Epithelial cell of esophagus (primary cell): ENCODE results near the gene AKAP6.

Source experiments
- DNase-seq: peaks from one replicate; pipeline ENCODE4 v3.0.0; 2010; ENCODE audit warnings: low read depth
- H3K4me3 ChIP-seq: 2 replicates; pipeline ENCODE4 v1.5.1; 2011; ENCODE audit warnings: mild to moderate bottlenecking, low read length, control low read depth
- TF ChIP-seq, protein P1 (sequence below): IDR thresholded peaks from 2 replicates; pipeline ENCODE4 v1.5.1; 2011; ENCODE audit warnings: low read depth, mild to moderate bottlenecking, low read length, control low read depth, inconsistent platforms; ENCODE audit not compliant: insufficient read depth; ENCODE audit errors: missing control alignments

Gene AKAP6

DNA sequence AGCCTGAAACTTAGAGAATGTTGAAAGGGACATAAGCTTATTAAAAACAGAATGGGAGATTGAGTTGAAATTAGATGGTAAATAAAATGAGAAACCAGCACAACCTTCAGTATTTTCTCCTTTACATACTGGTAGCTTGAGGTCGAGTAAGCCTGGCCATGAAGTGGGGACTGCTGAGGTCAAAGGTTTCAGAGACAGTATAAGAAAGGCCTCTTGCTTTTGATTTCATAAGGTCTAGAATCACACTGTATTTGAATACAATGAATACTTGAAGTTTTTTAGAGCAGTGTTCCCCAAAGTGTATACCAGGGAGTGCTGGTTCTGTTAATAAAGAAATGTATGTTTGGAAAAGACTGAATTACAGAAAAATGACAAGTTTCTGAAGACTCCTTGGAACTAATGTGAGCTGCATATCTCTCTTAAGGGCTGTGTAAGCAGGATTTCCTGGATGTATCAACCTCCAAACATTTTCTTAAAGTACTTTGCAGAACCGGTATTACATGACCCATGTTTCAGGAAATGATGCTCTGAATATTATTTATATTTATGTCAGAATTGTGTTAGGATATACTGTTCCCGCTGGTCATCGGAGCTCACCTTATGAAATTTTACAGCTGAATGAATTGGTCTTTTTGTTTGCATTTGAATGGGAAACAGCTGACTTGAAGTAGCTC lies 85.0 kb downstream of the AKAP6 start:
- TF ChIP-seq, protein P1, sequence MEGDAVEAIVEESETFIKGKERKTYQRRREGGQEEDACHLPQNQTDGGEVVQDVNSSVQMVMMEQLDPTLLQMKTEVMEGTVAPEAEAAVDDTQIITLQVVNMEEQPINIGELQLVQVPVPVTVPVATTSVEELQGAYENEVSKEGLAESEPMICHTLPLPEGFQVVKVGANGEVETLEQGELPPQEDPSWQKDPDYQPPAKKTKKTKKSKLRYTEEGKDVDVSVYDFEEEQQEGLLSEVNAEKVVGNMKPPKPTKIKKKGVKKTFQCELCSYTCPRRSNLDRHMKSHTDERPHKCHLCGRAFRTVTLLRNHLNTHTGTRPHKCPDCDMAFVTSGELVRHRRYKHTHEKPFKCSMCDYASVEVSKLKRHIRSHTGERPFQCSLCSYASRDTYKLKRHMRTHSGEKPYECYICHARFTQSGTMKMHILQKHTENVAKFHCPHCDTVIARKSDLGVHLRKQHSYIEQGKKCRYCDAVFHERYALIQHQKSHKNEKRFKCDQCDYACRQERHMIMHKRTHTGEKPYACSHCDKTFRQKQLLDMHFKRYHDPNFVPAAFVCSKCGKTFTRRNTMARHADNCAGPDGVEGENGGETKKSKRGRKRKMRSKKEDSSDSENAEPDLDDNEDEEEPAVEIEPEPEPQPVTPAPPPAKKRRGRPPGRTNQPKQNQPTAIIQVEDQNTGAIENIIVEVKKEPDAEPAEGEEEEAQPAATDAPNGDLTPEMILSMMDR = no peak
- DNase-seq = peak; percentile 79
- H3K4me3 ChIP-seq = no peak overlapping the region

DNA sequence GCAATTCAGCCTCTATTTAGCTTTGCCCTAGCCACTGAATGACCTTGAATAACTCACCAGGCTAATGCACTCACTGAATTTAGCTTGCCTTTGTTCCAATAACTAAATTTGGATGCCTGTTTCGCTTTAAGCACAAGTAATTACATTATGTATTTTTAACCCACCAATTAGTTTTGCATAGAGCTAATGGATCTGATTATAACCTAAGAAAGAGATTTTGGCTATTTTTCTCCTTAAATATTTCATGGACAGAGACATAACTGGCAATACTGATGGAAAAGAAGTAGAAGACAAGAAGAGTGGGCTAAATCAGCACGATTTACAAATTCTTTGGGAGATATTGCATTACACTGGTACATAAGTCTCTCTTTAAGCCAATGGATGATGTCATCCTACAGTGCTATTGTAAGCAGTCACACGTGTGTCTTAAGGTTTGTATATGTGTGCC lies 85.7 kb downstream of the AKAP6 start:
- H3K4me3 ChIP-seq = no peak overlapping the region
- TF ChIP-seq, protein P1 = no peak
- DNase-seq = peak; percentile 64

DNA sequence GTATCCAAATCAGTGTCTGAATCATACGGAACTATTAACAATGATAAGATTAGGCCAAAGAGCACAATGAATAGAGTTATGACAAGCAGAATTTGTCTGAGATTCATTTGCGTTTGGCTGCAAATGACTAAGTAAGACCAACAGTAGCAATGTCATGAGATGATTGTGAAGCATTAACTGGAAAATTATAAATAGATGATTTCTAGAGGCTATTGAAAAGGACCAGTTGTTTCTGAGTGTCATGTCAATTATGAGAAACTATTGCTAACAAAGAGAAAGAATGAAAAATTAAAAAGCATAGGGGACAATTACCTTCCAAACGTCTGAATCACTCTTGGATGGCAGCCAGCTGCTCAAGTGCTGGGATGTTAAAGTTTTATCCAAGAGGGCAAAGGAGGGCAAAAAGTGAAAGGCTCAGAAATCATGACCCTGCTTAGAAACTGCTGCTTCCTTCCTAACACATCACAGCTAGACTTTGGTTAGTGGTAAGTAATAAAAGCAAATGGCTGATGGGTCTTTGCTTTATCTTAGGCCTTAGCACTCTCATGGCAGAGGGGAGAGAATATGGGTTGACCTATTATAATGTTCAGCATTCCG lies 89.0 kb downstream of the AKAP6 start:
- peak; percentile 72 for DNase-seq
- H3K4me3 ChIP-seq = no peak overlapping the region
- TF ChIP-seq, protein P1 = no peak

DNA sequence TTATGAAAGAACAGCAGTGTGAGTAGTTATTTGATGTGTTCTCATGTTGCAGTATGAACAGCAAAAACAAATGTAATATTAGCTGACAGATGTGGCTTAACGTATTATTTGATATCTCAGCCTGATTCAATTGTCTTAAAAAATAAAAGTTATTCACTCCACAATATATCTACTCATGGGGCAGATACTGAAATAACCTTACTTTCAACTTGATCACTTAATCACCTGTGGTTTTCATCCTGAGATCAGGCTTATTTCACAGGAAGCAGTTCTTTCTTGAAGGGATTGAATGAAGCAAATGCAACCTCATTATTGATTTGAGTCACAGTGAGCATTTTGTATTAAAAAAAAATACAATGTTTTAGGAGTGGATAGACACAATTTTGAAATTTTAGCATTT lies 90.3 kb downstream of the AKAP6 start:
- no peak for DNase-seq
- H3K4me3 ChIP-seq = no peak overlapping the region
- TF ChIP-seq, protein P1 = no peak

DNA sequence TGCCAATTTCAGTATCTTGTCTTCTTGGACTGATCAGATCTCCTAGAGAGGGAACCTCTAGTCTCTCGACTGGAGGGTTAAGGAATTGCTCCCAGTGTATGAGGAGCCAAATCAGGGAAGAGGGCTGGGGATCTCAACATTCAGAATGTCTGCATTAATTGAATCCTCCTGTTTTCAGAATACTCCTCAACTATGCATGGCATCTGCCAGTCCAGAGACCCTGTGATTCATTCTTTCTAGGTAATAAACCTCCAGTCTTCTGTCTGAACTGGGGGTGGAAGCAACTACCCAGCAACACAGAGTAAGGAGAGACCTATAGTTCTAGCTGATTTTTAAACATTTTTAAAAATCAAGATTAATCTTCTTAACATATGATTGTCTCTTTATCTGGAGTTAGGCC lies 92.7 kb downstream of the AKAP6 start:
- TF ChIP-seq, protein P1 = no peak
- H3K4me3 ChIP-seq = no peak overlapping the region
- DNase-seq = no peak

DNA sequence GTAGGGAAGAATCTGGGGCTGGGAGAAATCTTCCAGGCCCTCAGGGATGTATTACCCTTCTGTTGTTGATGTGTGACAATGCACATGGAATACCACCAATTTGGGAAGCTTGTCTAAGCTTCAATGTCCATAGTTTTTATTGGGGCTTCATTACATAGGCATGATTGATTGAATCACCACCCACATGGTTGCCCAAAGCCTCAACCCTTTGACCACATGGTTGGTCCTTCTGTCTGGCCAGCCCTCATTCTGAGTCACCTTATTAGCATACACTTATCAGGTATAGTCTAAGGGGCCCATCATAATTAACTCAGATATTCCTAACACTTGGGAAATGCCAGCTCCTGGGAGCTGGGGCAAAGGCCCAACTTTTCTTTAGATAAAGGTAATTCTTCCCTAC lies 93.3 kb downstream of the AKAP6 start:
- DNase-seq = no peak
- TF ChIP-seq, protein P1 = no peak
- H3K4me3 ChIP-seq = no peak overlapping the region

DNA sequence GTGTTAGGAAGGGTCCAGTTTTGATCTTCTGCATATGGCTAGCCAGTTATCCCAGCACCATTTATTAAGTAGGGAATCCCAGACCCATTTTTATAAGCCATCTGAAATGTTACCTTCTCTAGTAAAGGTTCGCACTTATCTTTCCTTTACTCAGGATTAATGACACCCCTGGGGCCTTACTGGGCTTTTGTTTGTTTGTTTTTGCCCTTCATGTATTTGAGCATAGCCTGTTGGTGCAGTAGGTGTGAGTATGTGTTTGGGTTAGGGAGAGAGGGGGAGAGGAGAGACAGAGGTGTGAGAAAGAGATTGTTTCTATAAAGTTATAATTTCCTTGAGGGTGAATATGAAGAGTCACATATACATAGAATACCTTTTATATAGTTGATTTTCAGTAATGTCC lies 96.9 kb downstream of the AKAP6 start:
- H3K4me3 ChIP-seq = no peak overlapping the region
- TF ChIP-seq, protein P1 = no peak

More for the DNA sequence above, 96.9 kb downstream of the AKAP6 start:
- no peak for DNase-seq
